Panc1 (cell line): ENCODE results near the gene SLC6A13.

ENCODE experiments used
- CTCF ChIP-seq: fragments of 450-650 bp; IDR thresholded peaks from 2 replicates; pipeline ENCODE4 v1.5.1; 2017; ENCODE audit warnings: mild to moderate bottlenecking
- POLR2AphosphoS5 ChIP-seq: IDR thresholded peaks from 2 replicates; pipeline ENCODE4 v1.6.1; 2012; ENCODE audit warnings: mild to moderate bottlenecking, low read depth, low read length, moderate library complexity
- SIN3A ChIP-seq: IDR thresholded peaks from 2 replicates; pipeline ENCODE4 v1.6.1; 2012; ENCODE audit warnings: low read depth, mild to moderate bottlenecking, low read length, moderate library complexity, borderline replicate concordance; ENCODE audit not compliant: insufficient read depth
- TCF7L2 ChIP-seq: IDR thresholded peaks from 2 replicates; pipeline ENCODE4 v1.6.1; 2011; ENCODE audit warnings: mild to moderate bottlenecking, low read depth, low read length, inconsistent platforms
- TF ChIP-seq, protein P1 (sequence below), 2 experiments: IDR thresholded peaks; 2 replicates each; pipeline ENCODE4 v1.6.1; 2011 to 2012; ENCODE audit warnings: low read depth in 2 of 2, control low read depth in 1 of 2, low read length in 1 of 2, mild to moderate bottlenecking in 1 of 2, moderate library complexity in 1 of 2; ENCODE audit not compliant: insufficient read depth in 1 of 2

DNA sequence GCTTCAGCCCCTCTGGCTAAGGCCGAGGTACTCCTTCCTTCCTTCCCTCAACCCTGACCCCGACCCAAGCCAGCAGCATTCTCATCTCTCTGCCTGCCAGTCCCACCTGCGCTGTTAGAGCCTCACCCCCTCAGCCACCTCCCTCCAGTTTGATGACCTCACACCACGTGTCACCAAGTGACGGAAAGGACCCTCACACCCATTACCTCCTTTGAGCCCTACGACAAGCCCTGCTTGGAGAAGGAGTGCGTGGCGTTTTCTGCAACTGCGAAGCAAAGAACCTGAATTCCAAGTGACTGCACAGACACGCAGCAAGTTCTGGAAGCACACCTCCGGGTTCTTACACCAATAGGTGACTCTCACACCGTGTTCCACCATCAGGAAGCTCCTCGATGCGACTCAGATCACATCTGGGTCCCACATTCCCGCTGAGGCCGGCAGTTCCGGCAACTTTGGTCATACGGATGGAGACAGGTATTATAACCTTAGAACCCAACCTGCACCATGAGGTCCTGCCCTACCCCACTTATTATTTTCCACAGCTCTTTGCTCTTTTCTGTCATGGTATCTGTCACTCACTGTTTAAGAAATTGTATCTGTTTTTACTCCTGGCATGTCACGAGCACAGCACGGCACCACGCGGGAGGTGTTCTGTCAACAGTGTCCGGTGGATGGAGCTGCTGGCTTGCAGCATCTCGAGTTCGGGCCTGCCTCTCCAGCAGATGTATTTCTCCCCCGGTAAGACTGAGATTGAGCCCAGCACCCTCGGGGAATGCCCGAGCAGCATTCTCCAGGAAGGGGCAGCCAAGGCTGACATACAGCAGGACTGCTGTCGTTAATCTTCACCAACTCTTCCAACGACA is 43.7 kb downstream of the SLC6A13 start:
- TF ChIP-seq CTCF (no peak), POLR2AphosphoS5 (no peak), SIN3A (no peak), TCF7L2 (no peak)
- TF ChIP-seq, protein P1, sequence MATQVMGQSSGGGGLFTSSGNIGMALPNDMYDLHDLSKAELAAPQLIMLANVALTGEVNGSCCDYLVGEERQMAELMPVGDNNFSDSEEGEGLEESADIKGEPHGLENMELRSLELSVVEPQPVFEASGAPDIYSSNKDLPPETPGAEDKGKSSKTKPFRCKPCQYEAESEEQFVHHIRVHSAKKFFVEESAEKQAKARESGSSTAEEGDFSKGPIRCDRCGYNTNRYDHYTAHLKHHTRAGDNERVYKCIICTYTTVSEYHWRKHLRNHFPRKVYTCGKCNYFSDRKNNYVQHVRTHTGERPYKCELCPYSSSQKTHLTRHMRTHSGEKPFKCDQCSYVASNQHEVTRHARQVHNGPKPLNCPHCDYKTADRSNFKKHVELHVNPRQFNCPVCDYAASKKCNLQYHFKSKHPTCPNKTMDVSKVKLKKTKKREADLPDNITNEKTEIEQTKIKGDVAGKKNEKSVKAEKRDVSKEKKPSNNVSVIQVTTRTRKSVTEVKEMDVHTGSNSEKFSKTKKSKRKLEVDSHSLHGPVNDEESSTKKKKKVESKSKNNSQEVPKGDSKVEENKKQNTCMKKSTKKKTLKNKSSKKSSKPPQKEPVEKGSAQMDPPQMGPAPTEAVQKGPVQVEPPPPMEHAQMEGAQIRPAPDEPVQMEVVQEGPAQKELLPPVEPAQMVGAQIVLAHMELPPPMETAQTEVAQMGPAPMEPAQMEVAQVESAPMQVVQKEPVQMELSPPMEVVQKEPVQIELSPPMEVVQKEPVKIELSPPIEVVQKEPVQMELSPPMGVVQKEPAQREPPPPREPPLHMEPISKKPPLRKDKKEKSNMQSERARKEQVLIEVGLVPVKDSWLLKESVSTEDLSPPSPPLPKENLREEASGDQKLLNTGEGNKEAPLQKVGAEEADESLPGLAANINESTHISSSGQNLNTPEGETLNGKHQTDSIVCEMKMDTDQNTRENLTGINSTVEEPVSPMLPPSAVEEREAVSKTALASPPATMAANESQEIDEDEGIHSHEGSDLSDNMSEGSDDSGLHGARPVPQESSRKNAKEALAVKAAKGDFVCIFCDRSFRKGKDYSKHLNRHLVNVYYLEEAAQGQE (IDR thresholded peaks at IDR 0.05; ENCODE audit: insufficient read depth in 1 of 2, low read depth in 2 of 2, low read length in 1 of 2): no peak
